Large intestine (tissue), 12 donors: ENCODE results near the gene DNAJB7. TPM values are rescaled to one million over a fixed set of nuclear protein-coding genes. Genes with fewer than 3 reads are reported as not detected.

Experiments
- DNase-seq, 2 donors: peaks; one replicate each; pipeline versions ENCODE4 v3.0.0 to v3.0.0-alpha.2; 2013
- H3K27ac ChIP-seq: one replicate; pipeline ENCODE4 v1.5.1; 2013; ENCODE audit warnings: low read length
- H3K27me3 ChIP-seq: 2 replicates; pipeline ENCODE4 v1.6.1; 2013; ENCODE audit warnings: low read length; ENCODE audit not compliant: control insufficient read depth, insufficient read depth
- H3K36me3 ChIP-seq: 2 replicates; pipeline ENCODE4 v1.6.1; 2013; ENCODE audit warnings: low read length; ENCODE audit not compliant: control insufficient read depth, insufficient read depth
- H3K4me1 ChIP-seq: one replicate; pipeline ENCODE4 v1.6.1; 2013; ENCODE audit warnings: low read length; ENCODE audit not compliant: control insufficient read depth, insufficient read depth
- H3K4me3 ChIP-seq: one replicate; pipeline ENCODE4 v1.5.1; 2013; ENCODE audit warnings: low read length
- H3K9me3 ChIP-seq: one replicate; pipeline ENCODE4 v1.6.1; 2013; ENCODE audit warnings: mild to moderate bottlenecking, low read depth, low read length, moderate library complexity; ENCODE audit not compliant: control insufficient read depth
- WGBS: methylation state at CpG from one replicate; pipeline ENCODE4 v1.1.5; 2013; ENCODE audit warnings: low lambda C conversion rate; ENCODE audit not compliant: insufficient coverage; 5-methylcytosine and 5-hydroxymethylcytosine counted together
- long read RNA-seq, 11 donors: transcript quantifications; one replicate each; lab custom pipeline, GENCODE V29; 2026
- polyA plus RNA-seq: library from polyadenylated mRNA; unstranded; fragments of 120-200 nt; gene quantifications from one replicate; pipeline ENCODE4 v1.2.1, GENCODE V29; 2013

The DNAJB7 gene
- polyA plus RNA-seq: 2.5 TPM
- long read RNA-seq, donor 1, transcript DNAJB7-201 (1 exons, 2,578 nt): major isoform, 6 of 6 reads
- long read RNA-seq, donor 1, partial matches to known transcripts: 0 of 6 reads
- long read RNA-seq, donor 1, other reads (novel, unspliced or antisense): 0 of 6 reads
- long read RNA-seq, donor 2, transcript DNAJB7-201 (1 exons, 2,578 nt): major isoform, 10 of 10 reads
- long read RNA-seq, donor 2, partial matches to known transcripts: 0 of 10 reads
- long read RNA-seq, donor 2, other reads (novel, unspliced or antisense): 0 of 10 reads
- long read RNA-seq, donor 3, transcript DNAJB7-201 (1 exons, 2,578 nt): major isoform, 7 of 7 reads
- long read RNA-seq, donor 3, partial matches to known transcripts: 0 of 7 reads
- long read RNA-seq, donor 3, other reads (novel, unspliced or antisense): 0 of 7 reads
- long read RNA-seq, donor 4, transcript DNAJB7-201 (1 exons, 2,578 nt): major isoform, 5 of 5 reads
- long read RNA-seq, donor 4, partial matches to known transcripts: 0 of 5 reads
- long read RNA-seq, donor 4, other reads (novel, unspliced or antisense): 0 of 5 reads
- long read RNA-seq, donor 5, partial matches to known transcripts: 0 of 3 reads
- long read RNA-seq, donor 5, other reads (novel, unspliced or antisense): 0 of 3 reads
- long read RNA-seq, donor 6, transcript DNAJB7-201 (1 exons, 2,578 nt): major isoform, 5 of 5 reads
- long read RNA-seq, donor 6, partial matches to known transcripts: 0 of 5 reads
- long read RNA-seq, donor 6, other reads (novel, unspliced or antisense): 0 of 5 reads
- long read RNA-seq, donor 7: 0 reads
- long read RNA-seq, donor 8, transcript DNAJB7-201 (1 exons, 2,578 nt): major isoform, 10 of 20 reads
- long read RNA-seq, donor 8, partial matches to known transcripts: 0 of 20 reads
- long read RNA-seq, donor 8, other reads (novel, unspliced or antisense): 10 of 20 reads
- long read RNA-seq, donor 9, transcript DNAJB7-201 (1 exons, 2,578 nt): major isoform, 9 of 9 reads
- long read RNA-seq, donor 9, partial matches to known transcripts: 0 of 9 reads
- long read RNA-seq, donor 9, other reads (novel, unspliced or antisense): 0 of 9 reads
- long read RNA-seq, donor 10, transcript DNAJB7-201 (1 exons, 2,578 nt): major isoform, 6 of 6 reads
- long read RNA-seq, donor 10, partial matches to known transcripts: 0 of 6 reads
- long read RNA-seq, donor 10, other reads (novel, unspliced or antisense): 0 of 6 reads
- long read RNA-seq, donor 11, transcript DNAJB7-201 (1 exons, 2,578 nt): major isoform, 5 of 5 reads
- long read RNA-seq, donor 11, partial matches to known transcripts: 0 of 5 reads
- long read RNA-seq, donor 11, other reads (novel, unspliced or antisense): 0 of 5 reads

DNA sequence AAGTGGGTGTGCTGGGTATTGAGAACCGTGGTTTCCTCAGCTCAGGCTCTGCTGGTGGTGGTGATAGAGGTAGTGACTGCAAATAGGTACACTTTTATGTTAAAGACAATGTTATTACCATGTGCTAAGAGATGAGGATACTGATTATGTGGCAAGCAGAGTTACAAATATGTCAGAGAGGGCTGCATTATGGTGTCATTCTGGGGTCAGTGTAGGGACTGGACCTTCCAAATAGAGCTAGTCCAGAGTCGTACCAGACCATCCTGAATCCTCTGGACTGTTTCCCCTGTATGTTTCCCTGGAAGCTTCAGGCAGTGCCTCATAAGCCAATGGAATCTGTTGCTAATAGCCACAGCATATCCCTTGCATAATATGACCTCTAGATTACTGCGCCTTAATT is at the start of gene DNAJB7:
TSS of gene DNAJB7 (minus strand) at position 101 of the 400 bp plus-strand sequence. CDS start 119 bp downstream, outside the sequence.
- peaks cover 4% of the 10 kb centered on the region for H3K4me1 ChIP-seq
- WGBS: no CpG with 5 or more reads among the region's 3 CpGs

DNA sequence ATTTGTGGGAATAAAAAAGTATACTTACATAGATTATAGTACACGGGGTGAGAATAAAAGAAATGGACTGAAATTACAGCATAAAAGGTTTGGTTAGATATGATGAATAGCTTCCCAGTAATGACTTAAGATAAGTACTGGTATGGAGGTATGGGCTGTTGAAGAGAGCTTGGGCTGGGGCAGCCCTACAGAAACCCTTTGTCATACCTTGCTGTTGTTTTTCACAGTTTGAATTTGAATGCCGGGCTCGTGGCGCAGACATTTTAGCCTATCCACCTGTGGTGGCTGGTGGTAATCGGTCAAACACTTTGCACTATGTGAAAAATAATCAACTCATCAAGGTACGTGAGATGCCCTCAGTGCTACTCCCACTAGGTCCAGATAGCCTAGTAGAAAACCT is 47.0 kb upstream of the DNAJB7 start:
- WGBS: 100% methylated on average over 1 of the region's 6 CpGs
- peaks cover 10% of the 10 kb centered on the region for H3K36me3 ChIP-seq
- DNase-seq: no peak

More for the DNA sequence above, at the start of gene DNAJB7:
- no peak within 1 kb of the TSS for H3K4me3 ChIP-seq
- no peaks in the 10 kb centered on the region for H3K27me3 ChIP-seq
- H3K36me3 ChIP-seq: peaks cover 14% of the 10 kb centered on the region
- no peak for DNase-seq
- no peaks in the 10 kb centered on the region for H3K9me3 ChIP-seq
- H3K27ac ChIP-seq: no peak within 1 kb of the TSS

GRCh38 chr22:40904101-40904500 is 42.2 kb upstream of the DNAJB7 start:
- peaks cover 7% of the 10 kb centered on the region for H3K36me3 ChIP-seq
- H3K4me1 ChIP-seq: no peaks in the 10 kb centered on the region
- H3K27me3 ChIP-seq: no peaks in the 10 kb centered on the region
- H3K27ac ChIP-seq: no peak overlapping the region
- no peak overlapping the region for H3K4me3 ChIP-seq
- no peaks in the 10 kb centered on the region for H3K9me3 ChIP-seq
- no CpG with 5 or more reads among the region's 1 CpG for WGBS
- DNase-seq: no peak

More for the DNA sequence above, 47.0 kb upstream of the DNAJB7 start:
- no peak overlapping the region for H3K4me3 ChIP-seq
- H3K27ac ChIP-seq: no peak overlapping the region
- H3K27me3 ChIP-seq: no peaks in the 10 kb centered on the region
- no peaks in the 10 kb centered on the region for H3K9me3 ChIP-seq
- H3K4me1 ChIP-seq: no peaks in the 10 kb centered on the region

DNA sequence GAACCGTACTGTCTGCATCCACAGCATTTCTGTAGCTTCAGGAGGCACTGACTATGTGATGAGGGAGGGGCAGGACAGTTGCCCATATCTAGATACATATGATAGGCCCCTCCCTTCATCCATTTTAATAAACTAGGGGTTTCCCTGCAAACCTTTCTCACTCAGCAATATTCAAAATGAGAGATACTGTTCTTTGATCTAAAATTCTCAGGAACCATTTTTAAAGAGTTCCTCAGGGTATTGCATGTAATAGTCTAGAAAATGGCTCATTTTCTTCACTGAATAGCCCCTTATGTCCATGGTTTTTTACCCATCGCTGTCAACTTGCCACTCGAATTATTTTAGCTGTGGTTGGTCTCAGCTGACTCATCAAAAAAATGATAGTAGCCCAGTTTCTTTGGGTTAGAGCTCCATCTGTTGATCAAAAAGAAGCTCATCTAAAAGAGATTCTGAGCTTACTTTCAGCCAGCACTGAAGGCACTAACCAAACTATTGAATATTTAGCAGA is 37.0 kb upstream of the DNAJB7 start:
- Histone ChIP-seq H3K4me1 (no peaks in the 10 kb centered on the region), H3K27me3 (no peaks in the 10 kb centered on the region), H3K4me3 (peak overlapping the region; percentile 1), H3K36me3 (peaks cover 6% of the 10 kb centered on the region), H3K9me3 (no peaks in the 10 kb centered on the region), H3K27ac (no peak overlapping the region)
- no CpG with 5 or more reads among the region's 3 CpGs for WGBS
- peak; percentile 31 to 54 for DNase-seq

- Histone ChIP-seq H3K9me3 (no peaks in the 10 kb centered on the region), H3K27ac (no peak overlapping the region), H3K27me3 (no peaks in the 10 kb centered on the region), H3K4me3 (no peak overlapping the region), H3K36me3 (peaks cover 18% of the 10 kb centered on the region), H3K4me1 (no peaks in the 10 kb centered on the region)
- DNase-seq: no peak
- 93% methylated on average over 2 of the region's 4 CpGs for WGBS
Observed at GRCh38 chr22:40894417-40894816, 32.5 kb upstream of the DNAJB7 start.

DNA sequence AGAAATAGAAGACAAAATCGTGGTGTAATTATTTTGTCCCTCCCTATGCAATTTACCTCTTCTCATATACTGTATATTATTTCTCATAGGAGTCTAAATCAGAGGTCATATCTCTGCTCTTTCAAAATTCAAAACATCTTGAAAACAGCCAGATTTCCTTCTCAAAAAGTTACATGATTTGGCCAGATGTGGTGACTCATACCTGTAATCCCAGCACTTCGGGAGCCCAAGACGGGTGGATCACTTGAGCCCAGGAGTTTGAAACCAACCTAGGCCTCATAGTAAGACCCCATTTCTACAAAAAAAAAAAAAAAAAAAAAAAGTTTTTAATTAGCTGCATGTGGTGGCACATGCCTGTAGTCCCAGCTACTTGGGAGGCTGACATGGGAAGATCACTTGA is 29.0 kb upstream of the DNAJB7 start:
- Histone ChIP-seq H3K27me3 (no peaks in the 10 kb centered on the region), H3K4me1 (no peaks in the 10 kb centered on the region), H3K4me3 (no peak overlapping the region), H3K9me3 (no peaks in the 10 kb centered on the region), H3K36me3 (peaks cover 39% of the 10 kb centered on the region), H3K27ac (no peak overlapping the region)
- no peak for DNase-seq
- WGBS: no CpG with 5 or more reads among the region's 3 CpGs

DNA sequence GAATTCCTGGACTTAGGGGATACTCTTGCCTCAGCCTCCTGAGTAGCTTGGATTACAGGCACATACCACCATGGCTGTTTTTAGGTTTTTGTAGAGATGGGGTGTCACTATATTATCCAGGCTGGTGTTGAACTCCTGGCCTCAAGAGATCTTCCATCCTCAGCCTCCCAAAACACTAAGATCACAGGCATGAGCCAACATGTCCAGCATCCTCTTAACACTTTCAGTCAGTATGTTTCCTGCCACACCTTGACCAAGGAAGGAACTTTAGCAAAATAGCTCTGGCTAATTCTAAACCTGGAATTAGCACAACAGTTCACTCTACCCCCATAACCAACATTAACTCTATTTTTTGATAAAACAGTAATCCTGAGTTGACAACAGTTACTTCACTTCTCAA is 27.2 kb upstream of the DNAJB7 start:
- Histone ChIP-seq H3K27me3 (no peaks in the 10 kb centered on the region), H3K4me1 (no peaks in the 10 kb centered on the region), H3K4me3 (no peak overlapping the region), H3K36me3 (peaks cover 36% of the 10 kb centered on the region), H3K9me3 (no peaks in the 10 kb centered on the region), H3K27ac (no peak overlapping the region)
- no peak for DNase-seq

GRCh38 chr22:40878922-40879321 is 17.0 kb upstream of the DNAJB7 start:
- DNase-seq: peak; percentile 63 to 84
- H3K4me1 ChIP-seq: peaks cover 17% of the 10 kb centered on the region
- peaks cover 7% of the 10 kb centered on the region for H3K36me3 ChIP-seq
- no peaks in the 10 kb centered on the region for H3K27me3 ChIP-seq
- peak overlapping the region; percentile 58 for H3K27ac ChIP-seq
- no peaks in the 10 kb centered on the region for H3K9me3 ChIP-seq
- no peak overlapping the region for H3K4me3 ChIP-seq
- no CpG with 5 or more reads among the region's 2 CpGs for WGBS

- 40% methylated on average over 1 of the region's 3 CpGs for WGBS
- H3K27me3 ChIP-seq: no peaks in the 10 kb centered on the region
- peaks cover 17% of the 10 kb centered on the region for H3K4me1 ChIP-seq
- no peaks in the 10 kb centered on the region for H3K9me3 ChIP-seq
- peaks cover 12% of the 10 kb centered on the region for H3K36me3 ChIP-seq
- DNase-seq: peak; percentile 57 to 84
- H3K27ac ChIP-seq: peak overlapping the region; percentile 58
- peak overlapping the region; percentile 49 for H3K4me3 ChIP-seq
Observed at GRCh38 chr22:40877488-40877887, 15.6 kb upstream of the DNAJB7 start.
